HEK293 (cell line): ENCODE results near the gene GARIN5A.

Experiments used
- CTCF ChIP-seq: fragments of 450-650 bp; formaldehyde crosslinking; IDR thresholded peaks from 2 replicates; pipeline ENCODE4 v1.5.1; 2016; ENCODE audit warnings: missing biosample characterization, missing genetic modification characterization
- GLIS1 ChIP-seq: fragments of 450-650 bp; formaldehyde crosslinking; IDR thresholded peaks from 2 replicates; pipeline ENCODE4 v1.5.1; 2016; ENCODE audit warnings: missing biosample characterization, missing genetic modification characterization
- REST ChIP-seq: fragments of 450-650 bp; formaldehyde crosslinking; IDR thresholded peaks from 2 replicates; pipeline ENCODE4 v1.5.1; 2016; ENCODE audit warnings: missing biosample characterization, missing genetic modification characterization
- ZBTB7A ChIP-seq: fragments of 450-650 bp; formaldehyde crosslinking; IDR thresholded peaks from 2 replicates; pipeline ENCODE4 v1.5.1; 2016; ENCODE audit warnings: low read depth, missing biosample characterization, missing genetic modification characterization
- ZNF24 ChIP-seq: fragments of 450-650 bp; formaldehyde crosslinking; IDR thresholded peaks from 2 replicates; pipeline ENCODE4 v1.5.1; 2016; ENCODE audit warnings: missing biosample characterization, missing genetic modification characterization

GRCh38 chr19:50425581-50425980, 51.1 kb downstream of the GARIN5A start:
- TF ChIP-seq CTCF (tag by site-specific recombination) (no peak), REST (tag by site-specific recombination) (no peak), ZBTB7A (no peak), GLIS1 (tag by site-specific recombination) (no peak), ZNF24 (tag by site-specific recombination) (no peak)
